Measurements from ENCODE around the gene ZC3H13.

The ZC3H13 gene

GRCh38 chr13:46052319-46053161, at the start of gene ZC3H13:
Gene ZC3H13 (minus strand): TSS chr13:46052746. CDS start chr13:46045507, 7,239 bp downstream.
- peak; percentile 43 for DNase-seq

- no peak for DNase-seq
These were observed 49.7 kb upstream of the ZC3H13 start for GRCh38 chr13:46102255-46102605.

- peak; percentile 2 for DNase-seq
These were observed 49.1 kb upstream of the ZC3H13 start for GRCh38 chr13:46101484-46102254.

GRCh38 chr13:46101002-46101401, 48.5 kb upstream of the ZC3H13 start:
- DNase-seq = no peak

- no peak for DNase-seq
These were observed 47.8 kb upstream of the ZC3H13 start for GRCh38 chr13:46100191-46100815.

- no peak for DNase-seq
These were observed 45.1 kb upstream of the ZC3H13 start for GRCh38 chr13:46097663-46098062.

GRCh38 chr13:46097015-46097414, 44.5 kb upstream of the ZC3H13 start:
- DNase-seq = peak; percentile 27

GRCh38 chr13:46094478-46094877, 41.9 kb upstream of the ZC3H13 start:
- no peak for DNase-seq

GRCh38 chr13:46088821-46089562, 36.4 kb upstream of the ZC3H13 start:
- no peak for DNase-seq

- peak; percentile 20 for DNase-seq
These were observed 34.9 kb upstream of the ZC3H13 start for GRCh38 chr13:46087481-46087880.

GRCh38 chr13:46086985-46087384, 34.4 kb upstream of the ZC3H13 start:
- peak; percentile 20 for DNase-seq

- DNase-seq = peak; percentile 3
These were observed 33.9 kb upstream of the ZC3H13 start for GRCh38 chr13:46086421-46086922.

GRCh38 chr13:46085737-46086136, 33.2 kb upstream of the ZC3H13 start:
- no peak for DNase-seq

GRCh38 chr13:46082324-46082723, 29.8 kb upstream of the ZC3H13 start:
- no peak for DNase-seq

- DNase-seq = no peak
These were observed 27.2 kb upstream of the ZC3H13 start for GRCh38 chr13:46079770-46080169.

- DNase-seq = no peak
These were observed 24.7 kb upstream of the ZC3H13 start for GRCh38 chr13:46077265-46077664.

- no peak for DNase-seq
These were observed 24.3 kb upstream of the ZC3H13 start for GRCh38 chr13:46076827-46077226.

- no peak for DNase-seq
These were observed 23.3 kb upstream of the ZC3H13 start for GRCh38 chr13:46075811-46076210.

GRCh38 chr13:46071590-46072249, 19.2 kb upstream of the ZC3H13 start:
- DNase-seq = no peak

- no peak for DNase-seq
These were observed 10.7 kb upstream of the ZC3H13 start for GRCh38 chr13:46063292-46063691.

- no peak for DNase-seq
These were observed 9.6 kb upstream of the ZC3H13 start for GRCh38 chr13:46062185-46062584.

GRCh38 chr13:46059405-46059804, 6.9 kb upstream of the ZC3H13 start:
- no peak for DNase-seq
